DOHH2 (cell line): Measurements from ENCODE around the gene MGME1.

Source experiments
- H3F3A ChIP-seq: fragments of 200-600 bp; sonication (generic), shearing (Covaris generic); 2 replicates; pipeline ENCODE4 v1.6.0; 2016; ENCODE audit warnings: antibody characterized with exemption, mild to moderate bottlenecking; ENCODE audit not compliant: control insufficient read depth, insufficient read depth
- H3K27ac ChIP-seq: fragments of 200-600 bp; sonication (generic); 2 replicates; pipeline ENCODE4 v1.5.1; 2014; ENCODE audit warnings: low read depth, mild to moderate bottlenecking, low read length, moderate library complexity
- H3K27me3 ChIP-seq: fragments of 200-600 bp; sonication (generic); 2 replicates; pipeline ENCODE4 v1.6.1; 2014; ENCODE audit warnings: mild to moderate bottlenecking, low read length, mixed read lengths; ENCODE audit not compliant: control insufficient read depth
- H3K36me3 ChIP-seq: fragments of 200-600 bp; sonication (generic); 2 replicates; pipeline ENCODE4 v1.6.1; 2014; ENCODE audit warnings: mild to moderate bottlenecking, low read length, moderate library complexity, mixed read lengths; ENCODE audit not compliant: control insufficient read depth
- H3K4me1 ChIP-seq: fragments of 200-600 bp; sonication (generic); 2 replicates; pipeline ENCODE4 v1.6.1; 2014; ENCODE audit warnings: mild to moderate bottlenecking, low read length, mixed read lengths; ENCODE audit not compliant: control insufficient read depth
- H3K4me2 ChIP-seq: fragments of 200-600 bp; sonication (generic); 2 replicates; pipeline ENCODE4 v1.6.0; 2014; ENCODE audit warnings: mild to moderate bottlenecking, low read length, moderate library complexity
- H3K4me3 ChIP-seq: fragments of 200-600 bp; sonication (generic); 2 replicates; pipeline ENCODE4 v1.5.1; 2014; ENCODE audit warnings: mild to moderate bottlenecking, low read length, mixed read lengths
- H3K79me2 ChIP-seq: fragments of 200-600 bp; sonication (generic); 2 replicates; pipeline ENCODE4 v1.6.1; 2014; ENCODE audit warnings: mild to moderate bottlenecking, low read length, mixed read lengths; ENCODE audit not compliant: control insufficient read depth
- H3K9me2 ChIP-seq: fragments of 200-600 bp; sonication (generic); replicated peaks from 2 replicates; pipeline ENCODE4 v1.6.1; 2014; ENCODE audit warnings: mild to moderate bottlenecking, low read length, mixed read lengths; ENCODE audit not compliant: control insufficient read depth
- H3K9me3 ChIP-seq: fragments of 200-600 bp; sonication (generic); 2 replicates; pipeline ENCODE4 v1.6.1; 2014; ENCODE audit warnings: antibody characterized with exemption, low read length, mixed read lengths; ENCODE audit not compliant: control insufficient read depth, insufficient read depth
- H4K20me1 ChIP-seq: fragments of 200-600 bp; sonication (generic); 2 replicates; pipeline ENCODE4 v1.6.0; 2014; ENCODE audit warnings: low read depth, mild to moderate bottlenecking, antibody characterized with exemption, low read length, moderate library complexity; ENCODE audit not compliant: control insufficient read depth, insufficient read depth
- EZH2phosphoT487 ChIP-seq: fragments of 200-600 bp; sonication (generic); IDR thresholded peaks from 2 replicates; pipeline ENCODE4 v1.6.1; 2017; ENCODE audit warnings: borderline replicate concordance, mild to moderate bottlenecking, antibody characterized with exemption, low read length, moderate library complexity, mixed read lengths
- TF ChIP-seq, protein P1 (sequence below): fragments of 200-600 bp; sonication (generic); IDR thresholded peaks from one replicate; pipeline ENCODE4 v1.5.1; 2014; ENCODE audit warnings: antibody characterized with exemption, mild to moderate bottlenecking, low read depth, low read length; ENCODE audit not compliant: poor library complexity, severe bottlenecking

MGME1 gene

DNA sequence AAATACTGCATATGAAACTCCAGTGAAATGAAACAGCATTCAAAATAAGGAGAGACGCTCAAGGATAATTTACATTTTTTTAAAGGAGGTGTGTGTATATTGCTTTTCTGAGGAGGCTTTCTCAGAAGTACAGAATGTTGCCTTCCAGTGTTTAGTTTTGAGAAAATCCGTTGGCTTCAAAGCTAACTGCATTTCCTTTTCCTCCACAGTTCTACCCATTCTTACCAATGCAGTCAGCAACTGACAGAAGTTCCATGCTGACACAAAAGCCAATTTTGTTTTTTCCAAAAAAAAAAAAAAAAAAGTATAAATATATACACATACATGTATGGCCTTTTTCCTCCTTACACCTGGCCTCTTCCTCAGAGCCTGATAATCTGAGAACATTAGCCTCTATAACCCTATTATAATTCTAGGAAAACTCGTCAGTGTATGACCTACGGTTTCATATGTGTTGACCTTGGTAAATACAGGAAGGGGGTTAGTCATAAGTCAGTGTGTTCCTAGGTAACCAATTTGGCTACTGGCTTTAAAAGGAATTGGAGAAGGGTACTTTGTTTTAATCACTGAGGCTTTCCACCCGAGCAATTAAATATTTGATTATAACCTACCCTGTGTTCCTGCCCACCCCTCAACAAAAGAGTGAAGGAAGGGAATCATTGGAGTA is 24.2 kb downstream of the MGME1 start:
- Histone ChIP-seq H4K20me1 (no peaks in the 10 kb centered on the region), H3K9me3 (no peaks in the 10 kb centered on the region), H3K4me1 (peaks cover 53% of the 10 kb centered on the region), H3K27me3 (no peaks in the 10 kb centered on the region), H3K27ac (peak overlapping the region; percentile 12), H3K4me3 (peak overlapping the region; percentile 29), H3K9me2 (no peaks in the 10 kb centered on the region), H3F3A (peaks cover 25% of the 10 kb centered on the region), H3K36me3 (peaks cover 32% of the 10 kb centered on the region), H3K79me2 (peaks cover 2% of the 10 kb centered on the region; the same call in 1 of the 2 replicates), H3K4me2 (peak overlapping the region; percentile 45)
- TF ChIP-seq, protein P1, sequence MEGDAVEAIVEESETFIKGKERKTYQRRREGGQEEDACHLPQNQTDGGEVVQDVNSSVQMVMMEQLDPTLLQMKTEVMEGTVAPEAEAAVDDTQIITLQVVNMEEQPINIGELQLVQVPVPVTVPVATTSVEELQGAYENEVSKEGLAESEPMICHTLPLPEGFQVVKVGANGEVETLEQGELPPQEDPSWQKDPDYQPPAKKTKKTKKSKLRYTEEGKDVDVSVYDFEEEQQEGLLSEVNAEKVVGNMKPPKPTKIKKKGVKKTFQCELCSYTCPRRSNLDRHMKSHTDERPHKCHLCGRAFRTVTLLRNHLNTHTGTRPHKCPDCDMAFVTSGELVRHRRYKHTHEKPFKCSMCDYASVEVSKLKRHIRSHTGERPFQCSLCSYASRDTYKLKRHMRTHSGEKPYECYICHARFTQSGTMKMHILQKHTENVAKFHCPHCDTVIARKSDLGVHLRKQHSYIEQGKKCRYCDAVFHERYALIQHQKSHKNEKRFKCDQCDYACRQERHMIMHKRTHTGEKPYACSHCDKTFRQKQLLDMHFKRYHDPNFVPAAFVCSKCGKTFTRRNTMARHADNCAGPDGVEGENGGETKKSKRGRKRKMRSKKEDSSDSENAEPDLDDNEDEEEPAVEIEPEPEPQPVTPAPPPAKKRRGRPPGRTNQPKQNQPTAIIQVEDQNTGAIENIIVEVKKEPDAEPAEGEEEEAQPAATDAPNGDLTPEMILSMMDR = no peak
- no peak for TF ChIP-seq EZH2phosphoT487

DNA sequence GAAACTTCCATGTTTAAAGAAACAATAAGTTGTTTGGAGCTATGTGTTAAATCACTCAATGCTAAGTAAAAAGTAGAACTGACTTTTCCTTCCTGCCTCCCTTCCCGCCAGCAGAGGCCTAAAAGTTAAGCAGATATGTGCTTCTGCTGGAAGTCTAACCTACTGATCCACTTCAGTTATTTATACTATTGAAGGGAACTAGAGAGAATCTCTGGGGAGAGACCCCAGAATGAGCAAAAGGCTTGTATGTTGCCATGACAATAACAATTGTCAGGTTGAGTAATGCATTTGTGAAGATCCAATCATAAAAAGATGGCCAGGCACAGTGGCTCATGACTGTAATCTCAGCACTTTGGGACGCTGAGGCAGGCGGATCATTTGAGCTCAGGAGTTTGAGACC is 24.7 kb downstream of the MGME1 start:
- Histone ChIP-seq H3K9me2 (no peaks in the 10 kb centered on the region), H3K27ac (peak overlapping the region; percentile 12; the same call in 1 of the 2 replicates), H3K27me3 (no peaks in the 10 kb centered on the region), H3F3A (peaks cover 25% of the 10 kb centered on the region), H3K9me3 (no peaks in the 10 kb centered on the region), H3K36me3 (peaks cover 28% of the 10 kb centered on the region), H3K4me1 (peaks cover 56% of the 10 kb centered on the region), H3K79me2 (no peaks in the 10 kb centered on the region), H3K4me2 (no peak overlapping the region), H4K20me1 (no peaks in the 10 kb centered on the region), H3K4me3 (no peak overlapping the region)
- TF ChIP-seq EZH2phosphoT487 = no peak
- TF ChIP-seq, protein P1 = no peak

DNA sequence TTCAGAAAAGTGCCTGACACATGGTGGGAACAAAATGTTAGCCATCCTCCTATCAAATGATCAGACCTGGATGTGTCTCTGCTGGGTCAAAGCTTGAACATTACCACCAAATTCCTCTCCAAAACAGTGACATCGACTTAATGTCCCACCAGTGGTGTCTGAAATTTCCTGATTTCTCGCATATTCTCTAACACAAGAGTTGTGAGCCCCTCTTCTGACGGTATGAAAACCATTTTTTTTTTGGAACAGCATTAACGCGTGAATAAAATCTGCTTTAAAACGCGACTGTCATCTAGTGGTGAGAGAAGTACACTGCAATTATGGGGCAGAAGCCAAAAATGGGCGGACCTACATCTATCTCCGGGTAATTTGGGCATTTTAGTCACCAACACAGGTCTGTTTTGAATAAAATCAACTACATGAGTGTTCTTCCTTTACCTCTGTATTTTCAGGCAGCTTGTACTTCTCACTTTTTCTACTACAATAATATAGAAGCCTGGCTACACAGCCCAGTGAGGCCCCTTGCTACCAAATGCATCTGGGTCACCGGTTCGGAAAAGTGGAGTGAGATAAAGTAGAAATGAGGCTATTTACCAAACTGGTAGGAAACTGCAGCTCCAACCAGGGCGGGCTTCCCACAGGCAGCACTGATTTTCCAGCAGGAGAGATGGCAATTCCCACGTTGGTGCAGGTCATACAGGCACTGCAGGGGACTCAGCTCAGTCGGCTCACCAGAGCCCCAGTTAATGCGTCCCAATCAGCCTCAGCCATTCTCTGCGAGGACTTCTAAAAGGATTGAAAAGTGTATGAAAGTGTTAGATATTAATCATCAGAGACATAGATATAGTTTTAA is 27.4 kb downstream of the MGME1 start:
- H3K27ac ChIP-seq = no peak overlapping the region
- peak overlapping the region; percentile 64 for H3K4me2 ChIP-seq
- no peaks in the 10 kb centered on the region for H3K9me2 ChIP-seq
- H3K27me3 ChIP-seq = no peaks in the 10 kb centered on the region
- no peaks in the 10 kb centered on the region for H4K20me1 ChIP-seq
- peaks cover 4% of the 10 kb centered on the region; the same call in 1 of the 2 replicates for H3K36me3 ChIP-seq
- H3K4me1 ChIP-seq = peaks cover 56% of the 10 kb centered on the region
- no peaks in the 10 kb centered on the region for H3K9me3 ChIP-seq
- peaks cover 25% of the 10 kb centered on the region for H3F3A ChIP-seq
- TF ChIP-seq, protein P1 = peak; percentile 97
- TF ChIP-seq EZH2phosphoT487 = no peak
- peak overlapping the region; percentile 46 for H3K4me3 ChIP-seq
- no peaks in the 10 kb centered on the region for H3K79me2 ChIP-seq
